CD4-positive, CD25-positive, alpha-beta regulatory T cell (primary cell): ENCODE data around the gene ATG5. TPM values are rescaled to one million over a fixed set of nuclear protein-coding genes. Genes with fewer than 3 reads are reported as not detected.

Experiments
- ATAC-seq, 2 donors: fragments of 150-1000 bp; cut with Tn5 transposase; one replicate each; pipeline ENCODE4 v1.10.0; 2021; ENCODE audit warnings: low read depth in 2 of 2, moderate number of reproducible peaks in 2 of 2, moderate library complexity in 1 of 2
- DNase-seq, 3 donors: peaks; one replicate each; pipeline versions ENCODE4 v3.0.0 to v3.0.0-alpha.2; 2012 to 2022; ENCODE audit warnings: mixed read lengths in 1 of 3
- H3K27ac ChIP-seq: one replicate; pipeline ENCODE4 v1.7.0; 2013; ENCODE audit warnings: mild to moderate bottlenecking, low read length; ENCODE audit not compliant: insufficient read depth, poor library complexity, severe bottlenecking
- H3K27me3 ChIP-seq: one replicate; pipeline ENCODE4 v1.7.0; 2013; ENCODE audit warnings: low read length; ENCODE audit not compliant: control insufficient read depth, insufficient read depth
- H3K36me3 ChIP-seq: one replicate; pipeline ENCODE4 v1.7.0; 2013; ENCODE audit warnings: mild to moderate bottlenecking, low read length, moderate library complexity; ENCODE audit not compliant: control insufficient read depth, insufficient read depth
- H3K4me1 ChIP-seq: 2 replicates; pipeline ENCODE4 v1.7.0; 2013; ENCODE audit warnings: mild to moderate bottlenecking, low read length; ENCODE audit not compliant: insufficient read depth, control insufficient read depth, poor library complexity, severe bottlenecking
- H3K4me3 ChIP-seq: one replicate; pipeline ENCODE4 v1.7.0; 2013; ENCODE audit warnings: low read depth, mild to moderate bottlenecking, low read length, moderate library complexity
- H3K9me3 ChIP-seq, 2 experiments: 1 replicate in 1 of 2; 2 replicates in 1 of 2; pipeline ENCODE4 v1.7.0; 2013; ENCODE audit warnings: low read length in 2 of 2, mild to moderate bottlenecking in 1 of 2, moderate library complexity in 1 of 2; ENCODE audit not compliant: control insufficient read depth in 2 of 2
- H3K27ac Mint-ChIP-seq, 3 donors: one replicate each; pipeline ENCODE4 v1.8.0; 2020 to 2022; ENCODE audit warnings: mild to moderate bottlenecking in 3 of 3, mixed read lengths in 3 of 3, moderate library complexity in 2 of 3
- H3K27me3 Mint-ChIP-seq: one replicate; pipeline ENCODE4 v1.8.0; 2022; ENCODE audit warnings: mild to moderate bottlenecking, mixed read lengths
- H3K36me3 Mint-ChIP-seq: one replicate; pipeline ENCODE4 v1.8.0; 2020; ENCODE audit warnings: mixed read lengths
- H3K4me1 Mint-ChIP-seq, 4 donors: one replicate each; pipeline ENCODE4 v1.8.0; 2020 to 2022; ENCODE audit warnings: mixed read lengths in 4 of 4, mild to moderate bottlenecking in 1 of 4
- H3K4me3 Mint-ChIP-seq, 4 donors: one replicate each; pipeline ENCODE4 v1.8.0; 2020 to 2022; ENCODE audit warnings: mild to moderate bottlenecking in 4 of 4, mixed read lengths in 4 of 4, moderate library complexity in 3 of 4
- H3K9me3 Mint-ChIP-seq, 7 donors: one replicate each; pipeline ENCODE4 v1.8.0; 2020 to 2022; ENCODE audit warnings: mixed read lengths in 7 of 7, mild to moderate bottlenecking in 3 of 7, moderate library complexity in 2 of 7
- polyA plus RNA-seq, 4 donors: library from polyadenylated mRNA; unstranded; fragments of 300-500 nt; fragmentation: Illumina TruSeq; gene quantifications; one replicate each; pipeline ENCODE4 v1.2.3, GENCODE V29; 2021
- total RNA-seq: library from RNA; stranded (reverse); gene quantifications from one replicate; pipeline ENCODE4 v1.2.3, GENCODE V29; 2022

The ATG5 gene
- total and polyA plus RNA-seq, 5 donors from 2014 or later, result 35.1 to 49.6 (median 45.9) TPM

GRCh38 chr6:106321940-106322339, 3.6 kb downstream of the ATG5 start:
- Histone ChIP-seq H3K4me1 (peaks cover 36% of the 10 kb centered on the region), H3K27ac (no peak overlapping the region)

GRCh38 chr6:106318851-106319250, 6.7 kb downstream of the ATG5 start:
- H3K27me3 Mint-ChIP-seq, result no peaks in the 10 kb centered on the region

More at GRCh38 chr6:106321940-106322339, 3.6 kb downstream of the ATG5 start:
- Histone ChIP-seq H3K36me3 (peaks cover 2% of the 10 kb centered on the region), H3K9me3 (no peaks in the 10 kb centered on the region), H3K4me3 (no peak overlapping the region), H3K27me3 (no peaks in the 10 kb centered on the region)
- Mint-ChIP-seq H3K9me3 (no peaks in the 10 kb centered on the region), H3K4me1 (peaks cover 51 to 77% (median 65%) of the 10 kb centered on the region in 4 donors), H3K4me3 (peak overlapping the region in 2 of 4 donors; percentile 2 to 66), H3K36me3 (peaks cover 4% of the 10 kb centered on the region), H3K27ac (no peak overlapping the region), H3K27me3 (peaks cover 9% of the 10 kb centered on the region)
- ATAC-seq (no peak), DNase-seq (no peak)

GRCh38 chr6:106318061-106318460, 7.5 kb downstream of the ATG5 start:
- Histone ChIP-seq H3K27me3 (no peaks in the 10 kb centered on the region), H3K4me3 (no peak overlapping the region), H3K36me3 (peaks cover 22% of the 10 kb centered on the region), H3K4me1 (peaks cover 32% of the 10 kb centered on the region), H3K27ac (no peak overlapping the region), H3K9me3 (no peaks in the 10 kb centered on the region)
- no peaks in the 10 kb centered on the region for H3K27me3 Mint-ChIP-seq
- no peak for ATAC-seq
- no peak for DNase-seq
- peak overlapping the region in 1 of 3 donors; percentile 11 for H3K27ac Mint-ChIP-seq
- peak overlapping the region in 2 of 4 donors; percentile 55 to 66 for H3K4me3 Mint-ChIP-seq
- no peaks in the 10 kb centered on the region for H3K9me3 Mint-ChIP-seq
- peaks cover 16% of the 10 kb centered on the region for H3K36me3 Mint-ChIP-seq
- H3K4me1 Mint-ChIP-seq, result peaks cover 54 to 78% (median 61%) of the 10 kb centered on the region in 4 donors

More at GRCh38 chr6:106318851-106319250, 6.7 kb downstream of the ATG5 start:
- Histone ChIP-seq H3K27me3 (no peaks in the 10 kb centered on the region), H3K4me3 (no peak overlapping the region), H3K9me3 (no peaks in the 10 kb centered on the region), H3K4me1 (peaks cover 36% of the 10 kb centered on the region), H3K27ac (no peak overlapping the region), H3K36me3 (peaks cover 22% of the 10 kb centered on the region)
- Mint-ChIP-seq H3K36me3 (peaks cover 16% of the 10 kb centered on the region), H3K27ac (no peak overlapping the region), H3K4me3 (no peak overlapping the region), H3K4me1 (peaks cover 56 to 78% (median 63%) of the 10 kb centered on the region in 4 donors), H3K9me3 (no peaks in the 10 kb centered on the region)
- no peak for DNase-seq
- no peak for ATAC-seq

GRCh38 chr6:106316375-106316766, 9.2 kb downstream of the ATG5 start:
- Histone ChIP-seq H3K27me3 (no peaks in the 10 kb centered on the region), H3K9me3 (no peaks in the 10 kb centered on the region), H3K4me1 (peaks cover 37% of the 10 kb centered on the region), H3K36me3 (peaks cover 23% of the 10 kb centered on the region), H3K27ac (no peak overlapping the region), H3K4me3 (peak overlapping the region; percentile 37)
- DNase-seq (peak in 1 of 3 donors; percentile 35), ATAC-seq (no peak)
- Mint-ChIP-seq H3K36me3 (peaks cover 23% of the 10 kb centered on the region), H3K4me3 (peak overlapping the region in 3 of 4 donors; percentile 37 to 49 (median 45)), H3K27ac (peak overlapping the region in 2 of 3 donors; percentile 20 to 83), H3K4me1 (peaks cover 51 to 79% (median 58%) of the 10 kb centered on the region in 4 donors), H3K27me3 (no peaks in the 10 kb centered on the region), H3K9me3 (no peaks in the 10 kb centered on the region)

GRCh38 chr6:106315765-106316374, 9.7 kb downstream of the ATG5 start:
- Mint-ChIP-seq H3K36me3 (peaks cover 28% of the 10 kb centered on the region), H3K27me3 (no peaks in the 10 kb centered on the region), H3K4me1 (peaks cover 56 to 78% (median 58%) of the 10 kb centered on the region in 4 donors), H3K4me3 (peak overlapping the region in 1 of 4 donors; percentile 37), H3K9me3 (no peaks in the 10 kb centered on the region), H3K27ac (no peak overlapping the region)
- DNase-seq (no peak), ATAC-seq (no peak)
- Histone ChIP-seq H3K9me3 (no peaks in the 10 kb centered on the region), H3K27me3 (no peaks in the 10 kb centered on the region), H3K36me3 (peaks cover 28% of the 10 kb centered on the region), H3K4me1 (peaks cover 36% of the 10 kb centered on the region), H3K27ac (no peak overlapping the region), H3K4me3 (peak overlapping the region; percentile 37)

GRCh38 chr6:106309766-106310373, 15.7 kb downstream of the ATG5 start:
- peaks cover 7% of the 10 kb centered on the region for H3K4me1 ChIP-seq
- H3K4me3 Mint-ChIP-seq, result no peak overlapping the region
- ATAC-seq, result no peak
- no peak overlapping the region for H3K27ac Mint-ChIP-seq
- no peaks in the 10 kb centered on the region for H3K27me3 ChIP-seq
- no peaks in the 10 kb centered on the region for H3K27me3 Mint-ChIP-seq
- DNase-seq, result no peak
- no peak overlapping the region for H3K4me3 ChIP-seq
- peaks cover 23% of the 10 kb centered on the region for H3K36me3 Mint-ChIP-seq
- H3K9me3 ChIP-seq, result no peaks in the 10 kb centered on the region
- peaks cover 38% of the 10 kb centered on the region for H3K36me3 ChIP-seq
- peaks cover 51 to 55% (median 53%) of the 10 kb centered on the region in 4 donors for H3K4me1 Mint-ChIP-seq
- no peaks in the 10 kb centered on the region for H3K9me3 Mint-ChIP-seq
- no peak overlapping the region for H3K27ac ChIP-seq

GRCh38 chr6:106308985-106309384, 16.6 kb downstream of the ATG5 start:
- peaks cover 7% of the 10 kb centered on the region for H3K4me1 ChIP-seq
- DNase-seq, result no peak
- Mint-ChIP-seq H3K4me3 (no peak overlapping the region), H3K27ac (peak overlapping the region in 1 of 3 donors; percentile 10), H3K27me3 (no peaks in the 10 kb centered on the region), H3K9me3 (no peaks in the 10 kb centered on the region), H3K36me3 (peaks cover 25% of the 10 kb centered on the region), H3K4me1 (peaks cover 45 to 57% (median 52%) of the 10 kb centered on the region in 4 donors)
- no peak for ATAC-seq
- no peak overlapping the region for H3K27ac ChIP-seq
- no peak overlapping the region for H3K4me3 ChIP-seq
- no peaks in the 10 kb centered on the region for H3K9me3 ChIP-seq
- peaks cover 30% of the 10 kb centered on the region for H3K36me3 ChIP-seq
- no peaks in the 10 kb centered on the region for H3K27me3 ChIP-seq
